ENCODE results near the gene FOXO4.

The FOXO4 gene

DNA sequence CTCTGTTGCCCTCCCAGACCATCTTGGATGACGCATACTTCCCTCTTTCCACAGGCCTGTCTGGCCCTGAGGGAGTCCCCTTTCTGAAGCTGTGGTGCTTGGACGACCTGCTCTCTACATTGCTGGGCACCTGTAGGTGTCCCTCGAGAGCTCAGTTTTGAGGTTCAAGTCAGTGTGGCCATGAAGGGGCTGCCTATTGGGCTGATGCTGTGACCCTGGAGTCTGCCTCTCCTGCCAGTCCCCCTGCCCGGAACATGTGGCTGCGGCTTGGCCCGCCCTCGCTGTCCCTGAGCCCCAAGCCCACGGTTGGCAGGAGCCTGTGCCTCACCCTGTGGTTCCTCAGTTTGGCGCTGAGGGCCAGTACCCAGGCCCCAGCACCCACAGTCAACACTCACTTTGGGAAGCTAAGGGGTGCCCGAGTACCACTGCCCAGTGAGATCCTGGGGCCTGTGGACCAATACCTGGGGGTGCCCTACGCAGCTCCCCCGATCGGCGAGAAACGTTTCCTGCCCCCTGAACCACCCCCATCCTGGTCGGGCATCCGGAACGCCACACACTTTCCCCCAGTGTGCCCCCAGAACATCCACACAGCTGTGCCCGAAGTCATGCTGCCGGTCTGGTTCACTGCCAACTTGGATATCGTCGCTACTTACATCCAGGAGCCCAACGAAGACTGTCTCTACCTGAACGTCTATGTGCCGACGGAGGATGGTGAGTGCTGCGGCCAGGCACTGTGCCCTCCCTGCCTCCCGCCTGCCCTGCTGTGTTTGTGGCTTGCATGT is 52.0 kb downstream of the FOXO4 start:
- no peak for DNase-seq

DNA sequence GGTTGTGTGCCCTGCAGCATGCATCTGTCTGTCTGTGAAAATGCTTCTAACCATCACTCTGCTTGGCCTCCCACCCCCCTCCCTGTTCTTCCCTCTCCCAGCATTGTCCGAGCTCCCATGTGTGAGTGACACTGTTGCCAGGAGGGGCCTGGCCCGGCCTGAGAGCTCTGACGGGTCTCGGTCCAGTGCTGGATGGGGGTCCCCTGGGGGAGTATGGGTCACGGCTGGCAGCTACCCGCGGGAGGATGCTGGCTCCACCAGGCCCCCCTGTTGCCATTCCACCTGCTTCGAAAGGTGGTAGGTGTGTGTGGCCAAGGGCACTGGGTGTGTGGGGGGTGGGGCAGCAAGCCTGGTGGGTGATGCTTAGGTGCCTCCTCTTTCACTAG is 52.6 kb downstream of the FOXO4 start:
- no peak for DNase-seq

DNA sequence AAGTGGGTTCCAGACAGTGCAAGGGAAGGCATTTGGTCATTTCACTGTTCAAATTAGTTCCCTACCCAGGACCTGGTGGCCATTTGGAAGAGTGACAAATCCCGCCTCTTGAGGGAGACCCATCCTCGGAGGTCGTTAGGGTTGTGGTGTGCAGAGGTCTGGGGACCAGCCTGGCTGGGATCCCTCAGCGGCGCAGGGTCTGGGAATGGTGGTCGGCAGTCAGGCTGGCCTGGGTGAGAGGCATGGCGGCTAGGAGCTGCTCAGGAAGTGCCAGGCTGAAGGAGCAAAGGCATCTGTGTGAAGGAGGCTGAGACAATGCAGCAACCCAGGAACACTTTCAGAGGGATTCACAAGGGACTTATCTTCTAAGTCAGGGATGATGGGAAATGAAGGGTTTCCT is 55.7 kb downstream of the FOXO4 start:
- no peak for DNase-seq
